Activated CD4-positive, alpha-beta T cell treated with anti-CD3 and anti-CD28 coated beads for 1 hour (primary cell): Measurements from ENCODE around the gene MTFP1.
A peak's percentile ranks its signal among the peaks of the same experiment; 100 is the strongest.
"Not testable (repeated sequence)": the region's sequence is repeated elsewhere in the genome, so short reads cannot be mapped to it uniquely, and the experiment has no call there.

Experiments used
- DNase-seq: peaks from one replicate; pipeline ENCODE4 v3.0.0-alpha.2; 2020

The MTFP1 gene

DNA sequence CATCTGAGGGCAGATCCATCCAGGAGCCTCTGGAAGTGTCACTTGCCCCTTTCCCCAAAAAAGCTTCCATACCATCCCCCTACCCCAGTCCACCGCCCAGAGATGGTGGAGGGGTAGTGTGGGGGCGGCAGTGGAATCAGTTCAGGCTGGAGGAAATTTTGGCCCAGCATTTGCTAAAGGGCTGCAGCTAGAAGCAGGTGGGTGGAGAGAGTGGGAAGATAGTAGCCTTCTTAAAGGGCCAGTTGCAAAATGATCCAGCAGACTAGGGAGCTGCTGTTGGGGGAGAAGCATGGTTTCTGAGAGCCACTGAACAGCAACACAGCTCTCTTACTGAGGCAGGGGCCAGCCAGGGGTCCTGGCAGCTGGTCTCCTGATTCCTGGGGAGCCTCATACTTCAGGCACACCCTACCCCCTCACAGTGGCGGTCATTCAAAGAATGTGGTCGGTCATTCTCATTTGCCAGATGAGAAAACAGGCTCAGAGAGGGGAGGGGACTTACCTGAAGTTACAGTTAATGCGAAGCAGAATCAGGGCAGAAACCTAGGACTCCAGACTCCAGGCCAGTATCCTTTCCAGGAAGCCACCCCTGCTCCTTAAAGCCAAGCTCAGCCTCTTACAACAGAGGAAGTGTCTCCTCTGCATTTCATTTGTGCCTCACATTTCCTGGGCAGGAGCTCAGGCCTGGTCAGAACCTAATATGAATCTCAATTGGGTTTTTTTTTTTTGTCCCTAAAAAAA lies 23.4 kb upstream of the MTFP1 start:
- no peak for DNase-seq

DNA sequence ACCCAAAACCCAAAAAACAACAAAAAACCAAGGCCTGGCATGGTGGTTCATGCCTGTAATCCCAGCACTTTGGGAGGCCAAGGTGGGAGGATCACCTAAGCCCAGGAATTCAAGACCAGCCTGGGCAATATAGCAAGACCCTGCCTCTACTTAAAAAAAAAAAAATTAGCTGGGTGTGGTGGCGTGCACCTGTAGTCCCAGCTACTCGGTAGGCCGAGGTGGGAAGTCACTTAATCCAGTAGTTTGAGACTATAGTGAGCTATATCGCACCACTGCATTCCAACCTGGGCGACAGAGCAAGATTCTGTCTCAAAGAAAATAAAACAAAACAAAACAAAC lies 22.8 kb upstream of the MTFP1 start:
- DNase-seq: not testable (repeated sequence)

DNA sequence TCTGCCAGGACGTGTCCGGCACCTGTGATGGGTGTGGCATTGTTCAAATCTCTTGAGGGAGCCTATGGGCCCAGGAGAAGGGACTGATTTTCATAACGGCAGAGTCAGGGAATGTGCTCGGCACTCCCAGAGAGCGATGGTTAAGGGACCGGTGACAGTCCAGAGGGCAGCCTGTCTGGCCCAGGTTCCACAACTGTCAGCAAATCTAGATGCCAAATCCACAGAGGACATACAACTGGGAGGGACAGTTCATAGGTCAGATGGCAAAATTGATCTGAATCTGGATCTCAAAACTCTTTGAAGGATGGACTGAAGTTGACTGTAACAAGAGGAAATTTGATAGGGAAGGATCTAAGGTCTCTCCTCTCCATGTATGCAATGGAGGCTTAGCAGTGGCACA lies 21.3 kb upstream of the MTFP1 start:
- no peak for DNase-seq

DNA sequence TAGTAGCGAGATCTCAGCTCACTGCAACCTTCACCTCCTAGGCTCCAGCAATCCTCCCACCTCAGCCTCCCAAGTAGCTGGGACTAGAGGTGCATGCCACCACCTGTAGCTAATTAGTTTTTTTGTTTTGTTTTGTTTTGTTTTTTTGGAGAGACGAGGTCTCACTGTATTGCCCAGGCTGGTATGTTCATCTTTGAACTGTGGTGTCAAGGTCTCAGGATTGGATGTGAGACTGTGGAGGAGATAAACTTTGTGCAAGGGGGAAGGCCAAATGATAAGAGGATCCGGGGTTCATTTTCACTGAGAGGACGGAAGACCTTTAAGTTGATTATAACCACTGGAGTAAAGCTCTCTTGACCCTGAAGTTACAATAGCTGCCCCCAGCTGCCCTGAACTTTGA lies 19.8 kb upstream of the MTFP1 start:
- no peak for DNase-seq

DNA sequence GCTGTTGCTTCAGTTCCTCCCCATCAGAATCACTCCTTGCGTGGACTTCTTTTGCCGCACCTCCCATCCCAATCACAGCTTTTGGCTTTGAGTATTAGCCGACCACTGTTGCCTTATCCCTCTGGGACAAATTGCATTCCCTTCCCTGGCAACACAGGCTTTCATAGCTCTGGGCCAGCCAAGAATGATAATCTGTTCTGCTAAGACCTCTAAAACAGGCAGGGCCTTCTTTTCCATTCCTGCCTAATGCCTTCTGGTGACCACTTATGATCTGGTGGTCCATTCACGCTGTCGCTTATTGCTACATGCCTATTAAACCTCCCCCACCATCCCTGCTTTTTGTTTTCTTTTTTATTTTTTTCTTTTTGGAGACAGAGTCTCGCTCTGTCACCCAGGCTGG lies 19.2 kb upstream of the MTFP1 start:
- DNase-seq: no peak

DNA sequence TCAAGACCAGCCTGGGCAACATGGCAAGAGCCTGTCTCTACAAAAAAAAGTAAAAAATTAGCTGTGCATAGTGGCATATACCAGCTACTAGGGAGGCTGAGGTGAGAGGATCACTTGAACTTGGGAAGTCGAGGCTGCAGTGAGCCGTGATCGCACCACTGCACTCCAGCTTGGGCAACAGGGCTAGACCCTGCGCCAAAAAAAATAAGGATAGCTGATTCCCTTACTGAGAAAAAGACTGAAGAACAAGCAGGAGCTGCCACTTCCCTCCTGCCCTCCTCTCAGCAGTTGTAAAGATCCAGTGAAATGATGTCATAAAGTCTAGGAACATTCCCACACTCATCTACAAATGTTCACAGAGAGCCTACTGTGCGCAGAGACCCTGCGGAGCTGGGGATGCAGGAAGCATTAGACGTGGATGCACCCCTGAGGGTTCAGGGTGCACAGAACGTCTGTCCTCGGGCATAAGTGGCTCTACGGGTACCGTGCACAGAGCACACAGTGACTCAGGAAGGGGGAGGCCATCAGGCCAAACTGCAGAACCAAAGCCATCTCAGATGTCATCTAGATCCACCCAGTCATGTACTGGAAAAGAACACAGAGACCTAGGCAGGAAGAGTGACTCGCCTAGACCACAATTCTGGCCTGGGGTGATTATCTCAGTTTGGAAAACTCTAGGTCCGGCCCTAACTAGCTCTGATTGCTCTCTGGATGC lies 17.0 kb upstream of the MTFP1 start:
- DNase-seq: no peak

DNA sequence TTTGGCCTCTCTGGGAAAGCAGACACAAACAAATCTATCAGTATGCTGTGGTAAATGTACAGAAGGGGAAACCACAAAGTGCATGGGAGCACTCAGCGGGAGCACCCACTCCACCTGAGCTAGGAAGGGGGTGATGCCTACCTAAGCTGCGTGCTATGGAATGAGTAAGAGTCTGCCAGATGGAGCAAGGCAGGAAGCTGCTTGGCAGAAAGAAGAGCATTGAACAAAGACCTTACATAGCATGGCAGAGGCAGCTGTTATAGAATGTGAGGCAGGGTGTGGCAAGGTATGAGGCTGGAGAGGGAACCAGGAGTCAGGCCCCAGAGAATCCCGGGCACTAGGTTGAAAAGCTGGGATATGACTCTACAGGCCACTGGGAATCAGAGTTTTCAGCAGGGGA lies 13.8 kb upstream of the MTFP1 start:
- DNase-seq: no peak

DNA sequence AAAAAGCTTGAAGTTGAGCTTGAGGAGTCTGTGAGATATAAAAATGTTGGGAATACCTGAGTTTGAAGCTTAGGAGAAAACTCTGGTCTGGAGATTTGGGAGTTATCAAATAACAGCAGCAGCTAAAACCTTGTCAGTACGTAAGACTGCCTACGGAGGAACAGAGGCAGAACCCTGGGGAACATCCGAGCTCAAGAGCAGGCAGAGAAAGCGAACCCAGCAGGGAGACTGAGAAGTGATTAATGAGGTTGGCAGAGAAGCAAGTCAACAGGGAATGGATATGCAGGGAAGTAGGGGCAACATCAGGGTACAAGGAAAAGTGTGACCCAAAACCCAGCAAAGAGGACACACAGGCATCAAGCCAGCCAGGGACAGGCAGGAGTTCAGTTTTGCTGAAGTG lies 12.6 kb upstream of the MTFP1 start:
- DNase-seq: no peak

DNA sequence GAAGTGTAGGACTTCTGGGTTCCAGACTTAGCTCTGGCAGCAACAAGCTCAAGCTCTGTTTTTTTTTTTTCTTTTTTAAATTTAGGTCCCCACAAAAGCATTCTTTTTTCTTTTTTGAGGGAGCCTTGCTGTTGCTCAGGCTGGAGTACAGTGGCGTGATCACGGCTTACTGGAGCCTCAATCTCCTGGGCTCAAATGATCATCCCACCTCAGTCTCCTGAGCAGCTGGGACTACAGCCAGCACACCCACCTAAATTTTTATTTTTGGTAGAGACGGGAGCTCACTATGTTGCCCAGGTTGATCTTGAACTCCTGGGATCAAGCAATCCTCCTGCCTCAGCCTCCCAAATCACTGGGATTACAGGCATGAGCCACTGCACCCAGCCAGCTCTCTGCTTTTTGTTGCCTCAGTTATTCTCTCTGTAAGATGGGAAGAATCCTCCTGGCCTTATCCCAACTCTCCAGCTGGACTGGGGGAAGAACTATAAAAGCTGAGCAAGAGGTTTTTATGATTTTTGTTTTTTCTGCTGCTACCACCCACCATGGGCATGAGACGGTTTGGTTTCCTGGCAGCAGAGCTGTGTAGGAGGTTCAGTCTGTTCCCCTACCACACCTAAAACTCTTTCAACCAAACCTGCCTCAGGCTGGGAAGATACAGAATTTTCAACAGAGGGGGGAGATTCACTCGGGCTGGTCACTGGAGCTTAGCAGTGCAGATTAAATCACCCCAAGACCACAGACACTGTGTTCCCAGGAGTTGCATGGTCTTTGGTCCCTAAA lies 11.6 kb upstream of the MTFP1 start:
- no peak for DNase-seq

DNA sequence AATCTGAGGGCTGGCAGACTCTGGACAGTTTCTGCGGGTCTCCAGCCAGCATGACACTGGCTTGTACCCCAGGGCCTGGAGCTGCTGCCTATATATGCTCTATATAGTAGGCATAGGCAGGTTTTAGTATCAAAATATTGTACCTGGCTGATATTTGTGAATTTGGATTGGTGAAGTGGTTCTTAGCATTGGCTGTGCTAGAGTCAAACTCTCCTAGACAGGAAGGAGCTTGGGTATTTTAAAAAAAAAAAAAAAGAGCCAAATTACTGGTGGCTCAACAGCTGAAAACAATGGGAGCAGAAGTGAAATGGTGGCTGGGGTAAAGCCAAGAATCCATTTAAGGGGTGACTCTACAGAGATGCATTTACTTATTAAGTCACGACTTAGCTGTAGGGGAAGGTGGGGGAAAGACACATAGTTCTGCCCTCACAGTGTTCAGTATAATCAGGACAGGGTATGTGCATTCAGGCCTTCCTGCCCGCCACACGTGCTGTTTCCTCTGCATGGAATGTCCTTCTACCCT lies 11.0 kb upstream of the MTFP1 start:
- no peak for DNase-seq

DNA sequence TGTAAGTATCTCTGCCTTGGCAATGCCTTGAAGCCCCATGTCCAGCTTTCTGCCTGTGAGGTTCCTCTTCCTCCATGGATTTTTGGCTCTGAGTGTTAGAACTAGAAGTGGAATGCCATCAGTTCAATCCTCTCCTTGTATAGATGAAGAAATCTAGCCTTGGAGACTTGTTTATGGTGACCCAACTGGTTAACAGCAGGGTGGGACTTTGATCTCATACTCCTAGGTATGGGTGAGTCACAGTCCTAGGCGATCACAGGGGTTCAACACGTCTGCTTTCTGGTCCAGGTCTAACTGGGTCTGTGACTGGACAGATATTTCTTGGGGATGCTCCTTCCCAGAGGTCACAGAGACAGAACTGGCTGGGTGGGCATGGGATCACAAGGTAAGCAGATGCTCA lies 9.2 kb upstream of the MTFP1 start:
- no peak for DNase-seq

DNA sequence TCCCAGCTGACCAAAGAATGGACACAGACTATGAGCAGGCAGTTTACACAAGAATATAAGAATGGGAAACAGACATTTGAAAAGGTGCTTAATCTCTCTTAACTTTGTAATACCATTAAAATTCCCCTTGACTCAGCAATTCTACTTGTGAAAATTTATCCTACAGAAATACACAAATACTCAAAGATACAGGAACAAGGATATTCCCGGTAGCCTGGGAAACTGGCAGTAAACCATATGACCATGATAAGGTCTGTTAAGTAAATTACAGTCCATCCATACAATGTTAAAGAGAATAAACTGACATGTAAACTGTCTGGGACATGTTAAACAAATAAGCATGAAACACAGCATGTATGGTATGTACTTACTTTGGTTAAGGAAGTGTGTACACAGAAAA lies 8.7 kb upstream of the MTFP1 start:
- DNase-seq: no peak

DNA sequence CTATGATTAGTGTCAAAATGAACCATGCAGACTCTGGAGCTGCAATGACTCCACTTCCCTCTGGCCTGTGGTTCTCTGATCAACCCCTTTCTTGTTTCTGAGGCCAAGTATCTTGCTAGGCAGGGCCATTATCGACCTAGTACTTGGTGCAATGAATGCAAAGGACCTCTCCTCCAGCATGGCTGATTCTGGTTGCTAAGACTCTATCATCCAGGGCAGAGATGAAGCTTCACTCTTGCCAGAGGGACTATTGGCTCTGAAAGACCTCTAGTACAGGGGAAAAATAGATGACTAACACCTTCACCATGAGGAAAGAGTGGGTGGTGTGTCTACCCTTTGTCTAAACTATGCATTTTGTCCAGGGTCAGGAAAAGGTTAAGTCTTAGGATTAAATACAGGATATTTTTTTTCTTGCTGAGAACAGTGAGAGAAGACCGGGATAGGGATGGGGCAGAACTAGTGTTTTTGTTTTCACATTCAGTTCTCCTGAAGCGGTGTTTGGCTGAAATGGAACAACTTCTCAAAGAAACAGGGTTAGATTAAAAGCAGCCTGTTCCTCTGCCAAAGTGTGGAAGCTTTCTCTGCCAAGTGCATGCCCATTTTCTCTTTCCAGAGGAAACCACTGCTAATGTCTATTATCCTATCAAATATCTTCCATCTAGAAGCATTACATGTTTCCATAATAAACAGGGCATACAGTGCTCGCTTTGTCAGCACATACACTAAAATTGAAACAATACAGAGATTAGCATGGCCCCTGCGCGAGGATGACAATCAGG lies 5.0 kb upstream of the MTFP1 start:
- DNase-seq: no peak

DNA sequence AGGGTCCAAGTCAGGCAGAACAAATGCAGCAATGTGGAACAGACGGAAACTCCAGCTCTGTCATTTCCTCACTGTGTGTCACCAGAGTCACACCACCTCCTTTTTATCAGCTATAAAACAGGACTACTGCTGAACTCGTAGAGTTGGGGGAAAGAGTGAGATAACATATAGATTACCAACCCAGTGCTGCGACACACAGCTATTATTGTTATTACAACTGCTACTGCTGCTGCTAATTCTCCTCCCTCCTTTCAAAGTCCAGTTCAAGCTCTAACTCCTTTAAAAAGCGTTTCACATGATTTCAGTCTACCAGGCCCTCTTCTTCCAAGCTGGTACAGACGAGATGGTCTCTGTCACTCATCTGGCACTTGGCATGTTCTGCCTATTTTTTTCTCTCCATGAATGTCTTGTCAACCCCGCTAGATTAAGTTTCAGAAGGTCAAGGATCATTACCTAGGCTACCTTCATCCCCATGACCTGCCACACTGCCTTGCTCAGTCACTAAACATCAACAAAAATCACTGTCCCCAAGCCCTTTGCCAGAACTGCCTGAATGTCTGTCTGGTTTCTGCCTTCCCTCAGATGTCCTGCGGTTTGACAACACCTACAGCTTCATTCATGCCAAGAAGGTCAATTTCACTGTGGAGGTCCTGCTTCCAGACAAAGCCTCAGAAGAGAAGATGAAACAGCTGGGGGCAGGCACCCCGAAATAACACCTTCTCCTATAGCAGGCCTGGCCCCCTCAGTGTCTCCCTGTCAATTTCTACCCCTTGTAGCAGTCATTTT lies 3.7 kb upstream of the MTFP1 start:
- DNase-seq: no peak

DNA sequence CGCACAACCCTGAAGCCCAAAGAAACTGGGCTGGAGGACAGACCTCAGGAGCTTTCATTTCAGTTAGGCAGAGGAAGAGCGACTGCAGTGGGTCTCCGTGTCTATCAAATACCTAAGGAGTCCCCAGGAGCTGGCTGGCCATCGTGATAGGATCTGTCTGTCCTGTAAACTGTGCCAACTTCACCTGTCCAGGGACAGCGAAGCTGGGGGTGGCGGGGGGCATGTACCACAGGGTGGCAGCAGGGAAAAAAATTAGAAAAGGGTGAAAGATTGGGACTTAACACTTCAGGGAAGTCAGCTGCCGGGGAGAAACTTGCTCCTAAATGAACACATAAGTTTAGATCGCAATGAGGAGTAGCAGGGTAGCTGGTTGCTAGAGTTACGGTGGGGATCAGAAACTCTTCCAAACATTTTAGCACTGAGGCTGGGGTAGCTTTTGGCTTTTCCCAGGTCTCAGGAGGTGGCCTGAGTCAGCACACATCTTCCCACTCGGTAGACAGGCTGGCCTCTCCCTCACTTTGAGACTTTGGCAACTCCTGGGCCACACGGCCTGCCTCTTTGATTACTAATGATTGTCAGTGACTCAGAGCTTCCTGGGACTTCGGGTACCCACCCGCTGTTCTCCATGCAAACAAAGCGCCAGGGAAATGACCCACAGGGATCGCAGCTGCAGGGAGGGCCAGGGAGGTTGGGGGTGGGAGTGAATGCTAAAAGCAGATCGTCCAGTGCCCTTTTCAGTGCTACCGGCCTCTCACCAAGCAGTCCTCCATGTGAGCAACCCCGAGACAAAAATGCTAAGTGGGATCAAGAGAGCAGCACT lies 2.9 kb upstream of the MTFP1 start:
- no peak for DNase-seq

DNA sequence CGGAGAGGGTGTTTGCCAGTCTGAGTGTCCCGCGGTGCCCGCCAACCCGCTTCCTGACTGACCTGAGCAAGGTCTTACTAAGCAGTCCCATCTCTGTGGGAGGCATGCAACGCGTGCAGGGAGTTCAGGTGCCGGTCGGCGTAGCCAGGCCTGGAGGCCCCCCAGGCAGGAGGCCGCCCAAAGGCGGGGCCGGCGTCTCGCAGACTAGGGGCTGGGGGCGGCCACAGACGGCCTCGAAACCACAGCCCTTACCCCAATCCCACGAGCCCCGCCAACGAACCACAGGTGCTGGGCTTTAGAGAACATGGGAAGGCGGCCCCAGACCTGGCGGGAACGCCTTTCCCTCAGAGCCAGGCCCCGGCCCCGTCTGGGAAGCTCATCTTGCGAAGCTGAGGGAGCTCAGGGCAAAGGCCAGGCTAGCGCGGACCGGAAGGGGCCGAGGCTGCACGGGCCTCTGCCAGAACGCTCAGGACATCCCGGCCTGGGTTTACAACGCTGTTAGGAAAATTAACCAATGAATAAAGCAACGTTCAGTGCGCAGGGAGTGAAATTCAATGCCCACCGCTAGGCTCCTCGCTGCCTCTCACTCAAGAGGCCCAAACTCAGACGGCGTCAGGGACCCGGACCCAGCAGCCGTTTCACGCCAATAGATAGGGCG lies 2.1 kb upstream of the MTFP1 start:
- DNase-seq: no peak

DNA sequence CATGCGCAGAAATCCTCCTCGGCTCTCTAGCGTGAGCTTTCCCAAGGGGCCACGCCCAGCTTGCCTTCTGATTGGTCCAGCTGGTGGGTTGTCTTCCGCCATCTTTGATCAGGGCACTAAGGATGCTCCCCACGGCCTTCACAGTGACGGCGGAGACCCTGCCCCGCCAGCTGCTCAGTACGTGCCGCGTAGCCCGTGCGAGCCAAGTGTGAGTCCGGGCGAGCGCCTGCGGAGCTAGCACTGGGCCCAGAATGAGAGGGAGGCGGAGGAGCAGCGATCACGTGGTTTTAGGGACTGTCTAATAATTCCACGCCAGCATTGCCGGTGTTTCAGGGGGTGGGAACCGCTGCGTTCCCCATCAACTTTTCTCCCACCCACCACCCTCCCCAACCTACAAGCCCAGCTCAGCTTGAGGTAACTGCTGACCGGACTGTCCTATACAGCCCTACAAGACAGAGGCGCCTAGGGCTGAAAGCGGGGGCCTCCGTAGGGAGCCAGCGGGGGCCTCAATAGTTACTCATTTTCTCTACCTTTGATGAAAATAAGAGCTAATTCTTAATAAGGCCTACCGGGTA lies 1.5 kb upstream of the MTFP1 start:
- DNase-seq: peak; percentile 97

DNA sequence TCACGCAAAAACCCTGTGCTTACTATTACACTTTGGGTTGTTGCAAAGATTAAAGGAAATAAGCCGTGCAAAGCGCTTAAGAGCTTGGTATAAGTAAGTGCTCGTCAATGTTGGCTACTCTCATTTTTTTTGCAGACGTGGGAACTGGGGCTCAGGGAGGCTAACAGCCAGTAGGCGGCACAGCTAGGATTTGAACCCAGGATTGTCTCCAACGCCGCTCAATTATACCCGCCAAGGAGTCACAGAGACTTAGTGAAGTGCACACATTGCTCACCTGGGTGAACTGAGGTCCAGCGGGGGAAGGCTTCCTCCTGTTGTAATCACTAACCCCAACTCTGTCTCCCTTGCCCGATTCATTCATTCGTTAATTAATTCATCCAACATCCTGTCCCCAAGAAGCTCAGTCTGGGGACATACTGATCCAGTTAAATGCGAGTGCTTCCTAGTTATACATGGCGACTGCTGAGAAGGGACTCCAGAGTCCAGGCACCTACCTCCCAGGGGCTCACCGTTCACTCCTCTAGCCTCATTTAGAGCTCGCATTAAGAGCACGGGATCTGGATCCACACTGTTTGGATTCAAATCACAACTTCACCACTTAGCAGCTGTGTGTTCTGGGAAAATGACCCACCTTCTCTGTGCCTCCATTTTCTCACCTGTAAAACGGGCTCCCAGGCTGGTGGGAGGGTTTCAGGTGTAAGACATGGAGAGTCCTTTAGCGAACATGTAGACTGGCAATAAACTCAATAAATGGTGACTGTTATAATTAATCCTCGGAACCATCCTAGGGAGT lies 838 bp upstream of the MTFP1 start:
- no peak for DNase-seq

DNA sequence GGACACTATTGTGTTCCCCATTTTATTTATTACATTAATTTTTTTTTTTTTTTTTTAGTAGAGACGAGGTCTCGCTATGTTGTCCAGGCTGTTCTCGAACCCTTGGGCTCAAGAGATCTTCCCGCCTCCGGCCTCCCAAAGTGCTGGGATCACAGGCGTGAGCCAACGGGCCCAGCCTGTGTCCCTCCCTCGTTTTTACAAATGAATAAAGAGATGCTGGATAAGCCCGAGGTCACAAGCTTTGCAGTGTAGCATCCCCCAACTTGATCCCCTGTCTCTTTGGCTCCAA lies 297 bp upstream of the MTFP1 start:
- no peak for DNase-seq
